ENCODE measurements around the gene FAF1.

DNA sequence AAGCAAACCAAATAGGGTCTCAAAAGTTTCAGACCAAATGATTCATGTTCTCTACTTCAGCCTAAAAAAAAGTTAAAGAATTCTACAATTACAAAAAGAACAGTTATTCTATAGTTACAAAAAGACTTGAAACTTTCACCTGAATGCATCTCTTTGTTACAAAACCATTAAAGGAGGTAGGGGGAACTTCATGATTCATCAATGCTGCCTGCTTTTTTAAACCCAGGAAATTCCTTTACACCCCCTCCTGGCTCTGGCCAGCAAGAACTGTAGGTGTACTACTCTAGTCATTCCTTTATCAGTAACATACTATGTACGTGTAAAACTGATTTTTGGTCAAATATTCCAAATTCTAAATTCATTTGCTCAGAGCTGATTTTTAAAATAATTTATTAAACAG lies 5.0 kb downstream of the FAF1 start:
- TF ChIP-seq, protein P1, sequence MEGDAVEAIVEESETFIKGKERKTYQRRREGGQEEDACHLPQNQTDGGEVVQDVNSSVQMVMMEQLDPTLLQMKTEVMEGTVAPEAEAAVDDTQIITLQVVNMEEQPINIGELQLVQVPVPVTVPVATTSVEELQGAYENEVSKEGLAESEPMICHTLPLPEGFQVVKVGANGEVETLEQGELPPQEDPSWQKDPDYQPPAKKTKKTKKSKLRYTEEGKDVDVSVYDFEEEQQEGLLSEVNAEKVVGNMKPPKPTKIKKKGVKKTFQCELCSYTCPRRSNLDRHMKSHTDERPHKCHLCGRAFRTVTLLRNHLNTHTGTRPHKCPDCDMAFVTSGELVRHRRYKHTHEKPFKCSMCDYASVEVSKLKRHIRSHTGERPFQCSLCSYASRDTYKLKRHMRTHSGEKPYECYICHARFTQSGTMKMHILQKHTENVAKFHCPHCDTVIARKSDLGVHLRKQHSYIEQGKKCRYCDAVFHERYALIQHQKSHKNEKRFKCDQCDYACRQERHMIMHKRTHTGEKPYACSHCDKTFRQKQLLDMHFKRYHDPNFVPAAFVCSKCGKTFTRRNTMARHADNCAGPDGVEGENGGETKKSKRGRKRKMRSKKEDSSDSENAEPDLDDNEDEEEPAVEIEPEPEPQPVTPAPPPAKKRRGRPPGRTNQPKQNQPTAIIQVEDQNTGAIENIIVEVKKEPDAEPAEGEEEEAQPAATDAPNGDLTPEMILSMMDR (IDR thresholded peaks at IDR 0.05), result no peak
- no peak for TF ChIP-seq POLR2A (IDR thresholded peaks at IDR 0.05)
